Lung (tissue), 12 donors: ENCODE results near the gene CACNA1A. TPM values are rescaled to one million over a fixed set of nuclear protein-coding genes. Genes with fewer than 3 reads are reported as not detected.
"Not testable (repeated sequence)": the region's sequence is repeated elsewhere in the genome, so short reads cannot be mapped to it uniquely, and the experiment has no call there.

Source experiments
- ATAC-seq: fragments of 200-7000 bp; cut with Tn5 transposase; one replicate; pipeline ENCODE4 v1.9.1; 2020; ENCODE audit warnings: moderate number of reproducible peaks; ENCODE audit not compliant: insufficient read depth, low FRiP score
- DNase-seq, 3 donors: peaks; one replicate each; pipeline ENCODE4 v3.0.0-alpha.2; 2013 to 2017
- H3K27ac ChIP-seq, 2 donors: one replicate each; pipeline ENCODE4 v1.5.1; 2013; ENCODE audit warnings: mild to moderate bottlenecking in 2 of 2, moderate library complexity in 2 of 2, control low read depth in 1 of 2, inconsistent platforms in 1 of 2, low read depth in 1 of 2, low read length in 1 of 2
- H3K27me3 ChIP-seq, 3 donors: one replicate each; pipeline ENCODE4 v1.5.1; 2013; ENCODE audit warnings: low read length in 2 of 3; ENCODE audit not compliant: control insufficient read depth in 3 of 3, insufficient read depth in 3 of 3
- H3K36me3 ChIP-seq, 4 donors: one replicate each; pipeline ENCODE4 v1.5.1; 2013; ENCODE audit warnings: low read length in 4 of 4, mild to moderate bottlenecking in 1 of 4, moderate library complexity in 1 of 4; ENCODE audit not compliant: control insufficient read depth in 4 of 4, insufficient read depth in 4 of 4
- H3K4me1 ChIP-seq, 5 donors: one replicate each; pipeline ENCODE4 v1.5.1; 2013; ENCODE audit warnings: low read length in 5 of 5, mild to moderate bottlenecking in 2 of 5, moderate library complexity in 1 of 5; ENCODE audit not compliant: control insufficient read depth in 5 of 5, insufficient read depth in 5 of 5
- H3K4me3 ChIP-seq: one replicate; pipeline ENCODE4 v1.5.1; 2013; ENCODE audit warnings: mild to moderate bottlenecking, control low read depth, moderate library complexity
- H3K9ac ChIP-seq, 2 donors: one replicate each; pipeline ENCODE4 v1.5.1; 2013; ENCODE audit warnings: low read length in 2 of 2, control low read depth in 1 of 2; ENCODE audit not compliant: insufficient read depth in 1 of 2
- H3K9me3 ChIP-seq, 4 donors: one replicate each; pipeline ENCODE4 v1.5.1; 2013; ENCODE audit warnings: low read length in 3 of 4, mild to moderate bottlenecking in 1 of 4, moderate library complexity in 1 of 4; ENCODE audit not compliant: control insufficient read depth in 4 of 4, insufficient read depth in 3 of 4
- WGBS, 2 donors: extraction: QIAGEN DNeasy Blood & Tissue Kit; methylation state at CpG; one replicate each; pipeline ENCODE4 v1.1.7; 2013; 5-methylcytosine and 5-hydroxymethylcytosine counted together
- polyA plus RNA-seq, 2 donors: library from polyadenylated mRNA; stranded (reverse); fragments of 200-250 nt; gene quantifications; one replicate each; pipeline ENCODE4 v1.2.1, GENCODE V29; 2013
- total RNA-seq, 2 donors: library from RNA; depleted of rRNA in 1 of 2; stranded (reverse); fragments of >200 nt in 1 of 2; gene quantifications; one replicate each; pipeline ENCODE4 v1.2.1, GENCODE V29; 2014 to 2021
- TF ChIP-seq, protein P1 (sequence below): IDR thresholded peaks from 2 replicates; pipeline ENCODE4 v1.5.1; 2012; ENCODE audit warnings: mild to moderate bottlenecking; ENCODE audit errors: control extremely low read depth, extremely low read depth
- donor health status: control.
- donor health status: control.
- donor health status: Bipolar disorder and iron deficiency.
- donor health status: healthy.
- donor health status: DM: yes; HTN: yes; CAD: no.

Gene CACNA1A
- total and polyA plus RNA-seq, 4 donors, result 0.27 to 1.00 (median 0.75) TPM

DNA sequence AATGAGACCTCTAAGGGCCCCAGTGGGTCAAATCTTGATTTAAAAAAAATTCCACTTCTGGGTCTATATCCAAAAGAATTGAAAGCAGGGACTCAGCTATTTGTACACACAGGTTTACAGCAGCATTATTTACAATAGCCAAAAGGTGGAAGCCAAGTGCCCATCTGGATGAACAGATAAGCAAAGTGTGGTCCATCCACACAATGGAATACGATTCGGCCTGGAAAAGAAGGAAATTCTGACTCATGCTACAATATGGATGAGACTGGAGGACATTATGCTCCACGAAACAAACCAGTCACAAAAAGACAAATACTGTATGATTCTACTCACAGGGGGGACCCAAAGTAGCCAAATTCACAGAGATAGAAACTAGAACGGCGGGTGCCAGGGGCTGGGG is 76.7 kb downstream of the CACNA1A start:
- DNase-seq (no peak), ATAC-seq (no peak)
- TF ChIP-seq, protein P1, sequence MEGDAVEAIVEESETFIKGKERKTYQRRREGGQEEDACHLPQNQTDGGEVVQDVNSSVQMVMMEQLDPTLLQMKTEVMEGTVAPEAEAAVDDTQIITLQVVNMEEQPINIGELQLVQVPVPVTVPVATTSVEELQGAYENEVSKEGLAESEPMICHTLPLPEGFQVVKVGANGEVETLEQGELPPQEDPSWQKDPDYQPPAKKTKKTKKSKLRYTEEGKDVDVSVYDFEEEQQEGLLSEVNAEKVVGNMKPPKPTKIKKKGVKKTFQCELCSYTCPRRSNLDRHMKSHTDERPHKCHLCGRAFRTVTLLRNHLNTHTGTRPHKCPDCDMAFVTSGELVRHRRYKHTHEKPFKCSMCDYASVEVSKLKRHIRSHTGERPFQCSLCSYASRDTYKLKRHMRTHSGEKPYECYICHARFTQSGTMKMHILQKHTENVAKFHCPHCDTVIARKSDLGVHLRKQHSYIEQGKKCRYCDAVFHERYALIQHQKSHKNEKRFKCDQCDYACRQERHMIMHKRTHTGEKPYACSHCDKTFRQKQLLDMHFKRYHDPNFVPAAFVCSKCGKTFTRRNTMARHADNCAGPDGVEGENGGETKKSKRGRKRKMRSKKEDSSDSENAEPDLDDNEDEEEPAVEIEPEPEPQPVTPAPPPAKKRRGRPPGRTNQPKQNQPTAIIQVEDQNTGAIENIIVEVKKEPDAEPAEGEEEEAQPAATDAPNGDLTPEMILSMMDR, result no peak
- Histone ChIP-seq H3K4me3 (no peak overlapping the region), H3K27me3 (no peaks in the 10 kb centered on the region), H3K36me3 (no peaks in the 10 kb centered on the region), H3K4me1 (no peaks in the 10 kb centered on the region), H3K9ac (no peak overlapping the region), H3K27ac (no peak overlapping the region), H3K9me3 (peaks cover 0 to 8% (median 3%) of the 10 kb centered on the region in 4 donors)
- WGBS, 2 donors, result 19 to 34% methylated on average over 5 of the region's 5 CpGs

DNA sequence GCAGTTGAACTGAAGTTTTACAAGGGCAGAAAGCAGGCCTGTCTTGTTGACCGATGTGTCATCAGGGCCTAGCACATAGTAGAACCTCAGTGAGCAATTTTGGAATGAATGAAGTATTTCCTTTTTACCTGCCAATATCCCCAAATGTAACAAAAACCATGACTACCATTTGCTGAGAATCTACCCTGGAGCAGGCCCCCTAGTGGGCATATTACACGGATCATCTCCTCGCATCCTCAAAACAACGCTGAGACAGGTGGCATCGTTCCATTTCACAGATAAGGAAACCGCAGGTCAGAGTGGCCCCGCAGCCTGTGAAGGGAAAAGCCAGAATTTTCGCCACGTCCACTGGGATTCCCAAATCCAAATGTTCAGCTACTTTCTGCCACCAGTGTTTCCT is 77.9 kb downstream of the CACNA1A start:
- TF ChIP-seq, protein P1, result no peak
- Histone ChIP-seq H3K27ac (no peak overlapping the region), H3K36me3 (no peaks in the 10 kb centered on the region), H3K9ac (no peak overlapping the region), H3K27me3 (no peaks in the 10 kb centered on the region), H3K4me3 (no peak overlapping the region), H3K9me3 (peaks cover 0 to 9% (median 3%) of the 10 kb centered on the region in 4 donors), H3K4me1 (no peaks in the 10 kb centered on the region)
- 49 to 50% methylated on average over 9 of the region's 9 CpGs for WGBS, 2 donors
- DNase-seq (no peak), ATAC-seq (no peak)

DNA sequence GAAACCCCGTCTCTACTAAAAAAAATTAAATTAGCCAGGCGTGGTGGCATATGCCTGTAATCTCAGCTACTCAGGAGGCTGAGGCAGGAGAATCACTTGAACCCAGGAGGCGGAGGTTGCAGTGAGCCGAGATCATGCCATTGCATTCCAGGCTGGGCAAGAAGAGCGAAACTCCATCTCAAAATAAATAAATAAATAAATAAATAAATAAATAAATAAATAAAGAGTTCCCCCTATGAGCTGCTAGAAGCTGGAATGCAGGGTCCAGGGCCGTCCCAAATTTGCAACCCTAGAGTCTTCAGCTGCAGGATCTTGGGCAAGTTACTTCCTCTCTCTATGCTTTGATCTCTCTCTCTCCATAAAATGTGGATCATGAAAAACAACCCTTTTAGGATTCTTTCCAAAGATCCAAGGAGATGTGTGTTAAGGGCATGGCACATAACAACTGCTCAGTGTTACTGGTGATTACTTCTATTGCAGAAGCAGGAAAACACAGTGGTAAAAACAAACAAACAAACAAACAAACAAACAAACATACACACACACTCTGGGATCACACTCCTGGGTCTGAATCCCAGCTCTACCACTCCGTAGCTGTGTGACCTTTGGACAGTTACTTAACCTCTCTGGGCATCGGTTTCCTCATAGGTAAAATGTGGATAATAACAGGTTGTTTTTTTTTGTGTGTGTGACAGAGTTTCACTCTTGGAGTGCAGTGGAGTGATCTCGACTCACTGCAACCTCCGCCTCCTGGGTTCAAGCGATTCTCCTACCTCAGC is 78.8 kb downstream of the CACNA1A start:
- H3K36me3 ChIP-seq, result no peaks in the 10 kb centered on the region
- H3K9me3 ChIP-seq, result peaks cover 0 to 11% (median 5%) of the 10 kb centered on the region in 4 donors
- no peaks in the 10 kb centered on the region for H3K4me1 ChIP-seq
- TF ChIP-seq, protein P1, result no peak
- WGBS, 2 donors, result 88 to 89% methylated on average over 11 of the region's 11 CpGs
- no peak overlapping the region for H3K9ac ChIP-seq
- no peak overlapping the region for H3K4me3 ChIP-seq
- no peak for DNase-seq
- H3K27me3 ChIP-seq, result no peaks in the 10 kb centered on the region
- H3K27ac ChIP-seq, result no peak overlapping the region
- ATAC-seq, result no peak

DNA sequence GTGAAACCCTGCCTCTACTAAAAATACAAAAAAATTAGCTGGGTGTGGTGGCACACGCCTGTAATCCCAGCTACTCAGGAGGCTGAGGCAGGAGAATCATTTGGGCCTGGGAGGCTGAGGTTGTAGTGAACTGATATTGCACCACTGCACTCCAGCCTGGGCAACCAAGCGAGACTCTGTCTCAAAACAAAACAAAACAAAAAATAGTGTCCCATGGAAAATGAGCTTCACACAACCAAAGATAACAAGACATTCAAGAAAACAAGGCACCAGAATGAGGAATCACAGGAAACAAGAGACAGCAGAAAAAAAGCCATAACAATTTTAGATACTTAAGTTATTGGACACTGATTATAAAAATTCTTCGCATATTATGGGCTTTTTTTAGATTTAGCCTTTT is 80.4 kb downstream of the CACNA1A start:
- DNase-seq, H3K9ac ChIP-seq, ATAC-seq, H3K36me3 ChIP-seq, H3K27me3 ChIP-seq, H3K4me3 ChIP-seq, H3K4me1 ChIP-seq, H3K27ac ChIP-seq: not testable (repeated sequence)
- H3K9me3 ChIP-seq, result peaks cover 0 to 12% (median 5%) of the 10 kb centered on the region in 4 donors
- WGBS, 2 donors, result 85 to 89% methylated on average over 3 of the region's 3 CpGs
